GM18517 (cell line): ENCODE results near the gene CCDC188.
"Not testable (repeated sequence)": the region's sequence is repeated elsewhere in the genome, so short reads cannot be mapped to it uniquely, and the experiment has no call there.

Experiments used
- ATAC-seq: cut with Tn5 transposase; IDR thresholded peaks from one replicate; pipeline ENCODE4 v1.9.1; 2021; ENCODE audit warnings: mild to moderate bottlenecking, moderate library complexity; ENCODE audit not compliant: unreplicated experiment

Gene CCDC188

DNA sequence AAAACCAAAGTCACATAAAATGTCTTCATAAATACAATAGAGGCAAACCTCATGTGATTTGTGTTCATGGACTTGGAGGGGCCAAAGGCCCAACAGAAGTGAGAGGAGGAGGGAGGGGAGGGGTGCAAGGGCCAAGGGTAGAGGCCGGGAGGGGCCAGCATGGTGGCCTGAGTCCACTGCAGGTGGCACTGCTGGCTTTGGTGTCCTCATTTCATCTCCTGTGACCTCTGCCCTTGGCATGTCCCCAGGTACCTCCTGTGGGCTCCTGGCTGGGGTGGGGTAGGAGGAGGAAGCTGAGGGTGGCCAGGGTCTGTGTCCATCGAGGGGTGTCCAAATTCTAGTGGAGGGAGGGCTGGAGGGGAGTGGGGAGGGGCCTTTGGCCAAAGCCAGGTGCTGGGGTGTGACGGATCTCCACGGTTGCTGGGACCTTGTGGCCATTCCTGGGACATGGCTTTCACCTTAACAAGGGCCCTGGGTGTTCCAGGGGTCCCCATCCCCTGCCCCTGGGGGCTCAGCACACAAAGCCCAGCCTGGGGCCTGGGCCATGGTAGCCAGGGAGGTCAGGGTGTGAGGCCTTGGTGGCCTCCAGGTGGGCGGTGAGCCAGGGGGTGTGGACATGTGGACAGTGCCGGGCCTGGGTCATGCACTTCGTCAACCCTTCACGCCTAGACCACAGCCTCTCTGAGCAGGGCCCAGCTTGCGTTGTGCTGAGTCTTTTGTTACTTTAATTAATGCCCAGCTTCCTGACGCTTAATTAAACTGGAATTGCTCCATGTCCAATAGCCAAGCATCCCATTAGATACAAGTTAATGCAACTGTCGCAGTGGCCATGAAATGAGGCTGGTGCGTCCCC is 20.7 kb upstream of the CCDC188 start:
- ATAC-seq, result no peak

DNA sequence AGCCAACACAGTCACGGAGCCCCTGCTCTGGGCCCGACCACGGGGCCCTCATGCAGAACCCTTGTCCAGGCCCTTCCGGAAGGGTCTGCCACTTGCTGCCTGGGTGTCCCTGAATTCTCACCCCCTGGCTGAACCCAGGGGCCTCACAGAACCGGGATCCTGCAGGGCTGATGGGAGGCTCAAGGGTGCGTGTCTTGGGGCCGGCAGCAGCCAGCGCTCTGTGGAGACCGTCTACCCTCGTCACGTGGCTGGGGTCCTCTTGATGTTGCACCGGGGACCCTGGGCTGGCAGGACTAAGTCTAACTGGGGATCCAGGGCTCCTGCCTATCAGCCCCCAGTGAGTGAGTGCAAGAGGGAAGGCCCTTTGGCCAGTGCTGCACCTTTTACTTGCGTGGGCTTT is 19.3 kb upstream of the CCDC188 start:
- no peak for ATAC-seq

DNA sequence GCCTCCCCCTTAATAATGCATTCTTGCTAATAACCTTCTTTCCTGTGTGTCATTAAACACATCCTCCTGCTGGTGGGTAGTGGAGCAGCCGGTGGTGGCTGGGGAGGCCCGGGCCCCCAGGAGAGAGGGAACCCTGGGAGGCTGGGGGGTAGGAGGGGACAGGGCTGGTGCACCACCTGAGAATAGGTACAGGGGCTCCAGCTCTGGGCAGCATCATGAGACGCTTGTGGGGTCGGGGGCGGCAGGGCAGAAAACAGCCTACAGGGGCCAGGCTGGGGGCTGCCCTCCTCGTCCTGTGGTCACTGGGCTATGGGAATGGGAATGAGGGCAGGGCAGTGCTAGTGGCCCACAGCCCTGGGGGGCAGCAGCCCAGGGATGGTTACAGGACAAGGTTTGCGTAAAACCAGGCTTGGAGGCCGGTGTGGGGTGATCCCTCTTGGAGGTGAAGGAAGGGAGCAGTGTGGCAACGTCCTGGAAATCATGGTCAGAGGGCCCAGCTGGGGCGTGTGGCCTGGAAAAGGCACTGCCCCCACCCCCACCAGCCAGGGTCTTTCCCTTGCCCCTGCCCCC is 18.5 kb upstream of the CCDC188 start:
- ATAC-seq, result no peak

DNA sequence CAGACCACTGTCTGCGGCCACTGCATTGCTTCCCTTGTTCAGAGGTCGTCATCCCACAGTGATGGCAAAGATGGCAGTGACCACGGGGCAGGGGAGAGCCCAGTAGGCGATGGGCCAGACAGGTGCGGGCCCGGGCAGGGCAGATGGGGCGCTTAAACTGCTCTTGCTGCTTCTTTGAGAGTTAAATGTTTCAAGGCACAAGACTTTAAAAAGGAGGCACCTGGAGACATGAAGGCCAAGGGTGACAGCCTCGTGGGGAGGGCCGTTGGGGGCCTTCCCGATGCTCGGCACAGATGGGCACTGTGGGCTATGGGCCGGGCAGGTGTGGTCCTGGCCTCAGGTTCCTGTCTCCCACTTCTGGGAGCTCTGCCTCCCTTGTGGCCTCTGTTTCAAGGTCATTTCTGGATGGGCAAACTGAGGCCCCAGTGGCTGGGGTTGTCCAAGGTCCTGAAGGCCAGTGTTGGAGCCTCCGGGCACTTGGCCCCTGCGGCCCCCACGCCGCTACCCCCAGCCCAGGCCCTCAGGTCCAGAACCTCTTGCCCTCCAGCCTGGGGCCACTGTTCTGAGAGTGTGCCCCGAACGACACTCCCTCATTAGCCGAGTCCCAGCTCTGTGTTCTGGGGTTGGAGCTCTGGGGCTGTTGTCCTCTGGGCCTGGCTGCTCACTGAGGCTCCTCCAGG is 16.9 kb upstream of the CCDC188 start:
- no peak for ATAC-seq

DNA sequence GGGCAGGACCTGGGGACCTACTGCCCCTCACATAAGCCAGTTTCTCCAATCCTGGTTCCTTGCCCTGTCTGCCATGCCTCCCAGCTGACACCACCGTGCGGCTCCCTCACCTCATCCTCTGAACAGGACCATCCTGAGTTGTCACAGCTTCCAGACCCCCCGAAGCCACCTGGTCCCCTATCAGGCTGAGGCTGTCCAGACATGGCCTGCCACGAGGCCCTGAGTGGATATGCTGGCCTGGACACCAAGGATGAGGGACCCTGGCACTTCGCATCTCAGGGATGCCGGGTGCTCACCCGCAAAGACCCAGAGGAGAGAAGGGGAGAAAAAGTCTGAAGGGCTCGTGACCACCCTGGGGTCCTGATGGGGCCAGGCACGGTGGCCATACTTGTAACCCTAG is 15.8 kb upstream of the CCDC188 start:
- ATAC-seq, result no peak

DNA sequence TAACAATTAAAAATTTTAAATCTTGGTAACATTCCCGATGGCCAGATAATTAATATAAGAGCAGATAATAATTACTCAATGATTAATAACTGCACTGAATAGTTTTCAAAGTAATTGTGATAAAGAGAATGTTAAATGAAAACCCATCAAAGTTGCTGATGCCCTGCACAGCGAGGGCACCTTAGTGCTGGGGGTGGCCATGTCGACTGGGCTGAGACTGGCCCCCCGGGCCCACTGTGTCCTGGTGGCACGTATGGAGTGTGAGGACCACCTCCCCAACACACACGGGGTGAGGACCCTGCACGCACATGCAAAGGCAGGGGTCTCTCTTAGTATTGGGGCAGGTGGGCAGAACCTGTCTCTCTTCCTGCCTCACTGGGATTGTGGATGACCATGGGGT is 15.1 kb upstream of the CCDC188 start:
- no peak for ATAC-seq

DNA sequence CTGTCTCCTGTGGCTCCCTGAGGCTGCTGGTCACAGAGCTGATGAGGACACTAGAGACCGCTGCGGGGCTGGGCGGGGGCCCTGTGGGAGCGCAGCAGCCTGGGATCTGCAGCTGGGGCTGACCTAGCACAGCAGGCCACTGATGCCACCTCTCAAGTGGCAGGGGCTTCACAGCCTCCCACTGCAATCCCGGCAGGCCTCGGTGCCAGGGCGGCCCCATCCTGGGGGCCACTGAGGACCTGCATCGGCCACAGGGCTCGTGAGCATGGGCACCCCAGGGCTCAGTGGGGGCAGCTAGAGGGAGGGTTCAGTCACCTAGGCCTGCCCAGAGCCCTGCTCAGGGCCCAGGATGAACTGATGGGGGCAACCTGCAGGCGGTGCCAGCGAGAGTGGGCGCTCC is 14.6 kb upstream of the CCDC188 start:
- no peak for ATAC-seq

DNA sequence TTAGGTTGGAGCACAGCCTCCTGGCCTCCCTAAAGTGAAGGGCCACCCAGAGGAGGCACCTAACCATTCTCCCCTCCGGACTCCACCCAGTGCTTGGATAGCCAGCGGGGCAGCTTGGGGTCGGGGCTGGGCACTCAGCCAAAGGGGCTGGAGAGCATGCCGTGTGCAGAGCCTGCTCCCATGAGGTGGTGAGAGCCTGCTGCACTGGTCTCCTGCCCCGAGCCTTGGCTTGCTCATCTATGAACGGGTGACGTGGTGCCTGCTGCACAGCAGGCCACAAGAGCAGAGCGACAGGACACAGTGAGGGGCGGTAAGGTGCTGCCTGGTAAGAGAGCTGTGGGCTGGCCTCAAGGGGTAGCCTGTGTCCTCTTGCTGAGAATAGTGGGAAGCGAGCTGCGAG is 14.0 kb upstream of the CCDC188 start:
- ATAC-seq, result no peak

DNA sequence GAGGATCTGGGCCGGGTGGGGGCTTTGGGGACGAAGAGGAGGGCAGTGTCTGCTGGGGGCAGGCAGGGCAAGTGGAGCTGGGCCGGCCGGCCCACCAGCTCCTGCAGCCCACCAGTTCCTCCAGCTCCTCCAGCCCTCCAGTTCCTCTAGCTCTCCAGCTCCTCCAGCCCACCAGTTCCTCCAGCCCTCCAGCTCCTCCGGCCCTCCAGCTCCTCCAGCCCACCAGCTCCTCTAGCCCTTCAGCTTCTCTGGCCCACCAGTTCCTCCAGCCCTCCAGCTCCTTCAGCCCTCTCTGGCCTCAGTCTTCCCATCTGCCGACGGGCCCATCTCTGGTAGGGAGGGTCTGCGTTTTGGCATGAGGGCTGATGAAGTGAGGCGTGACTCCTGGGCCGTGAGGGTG is 9.2 kb upstream of the CCDC188 start:
- no peak for ATAC-seq

DNA sequence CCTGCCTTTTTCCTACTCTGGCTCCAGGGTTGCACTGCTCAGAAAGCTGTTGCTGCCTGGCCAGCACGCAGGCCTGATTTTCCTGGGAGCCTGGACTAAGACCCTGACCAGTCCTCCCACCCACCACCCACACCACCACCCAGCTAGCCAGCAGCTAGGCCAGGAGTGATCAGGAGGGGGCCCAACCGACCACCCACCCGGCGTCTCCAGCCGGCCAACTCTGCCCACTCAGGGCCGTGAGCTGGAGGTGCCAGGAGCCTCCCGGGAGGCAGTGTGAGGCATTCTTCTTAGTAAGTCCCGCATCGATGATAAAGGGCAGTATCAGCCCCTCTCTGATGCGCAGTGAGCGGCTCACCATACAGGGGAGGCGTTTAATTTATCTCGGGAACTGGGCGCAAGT is 8.7 kb upstream of the CCDC188 start:
- not testable (repeated sequence) for ATAC-seq

DNA sequence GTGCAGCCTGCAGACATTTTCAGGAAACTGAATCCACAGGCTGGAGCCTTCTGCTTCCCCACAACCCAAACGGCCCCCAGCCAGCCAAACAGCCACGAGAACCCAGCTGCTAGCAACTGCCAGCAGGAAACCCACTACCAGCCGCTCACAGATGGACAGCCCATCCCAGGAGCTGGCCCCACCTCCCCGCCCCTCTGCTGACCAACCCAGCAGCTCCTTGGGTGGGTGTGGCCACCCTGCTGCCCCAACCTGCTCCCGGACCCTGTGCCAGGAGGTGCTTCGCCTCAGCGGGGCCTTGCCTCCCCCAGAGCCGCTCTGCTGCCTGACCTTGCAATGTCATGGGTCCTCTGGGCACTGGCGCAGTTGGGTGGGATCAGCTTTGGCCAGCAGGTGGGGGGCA is 8.2 kb upstream of the CCDC188 start:
- no peak for ATAC-seq

DNA sequence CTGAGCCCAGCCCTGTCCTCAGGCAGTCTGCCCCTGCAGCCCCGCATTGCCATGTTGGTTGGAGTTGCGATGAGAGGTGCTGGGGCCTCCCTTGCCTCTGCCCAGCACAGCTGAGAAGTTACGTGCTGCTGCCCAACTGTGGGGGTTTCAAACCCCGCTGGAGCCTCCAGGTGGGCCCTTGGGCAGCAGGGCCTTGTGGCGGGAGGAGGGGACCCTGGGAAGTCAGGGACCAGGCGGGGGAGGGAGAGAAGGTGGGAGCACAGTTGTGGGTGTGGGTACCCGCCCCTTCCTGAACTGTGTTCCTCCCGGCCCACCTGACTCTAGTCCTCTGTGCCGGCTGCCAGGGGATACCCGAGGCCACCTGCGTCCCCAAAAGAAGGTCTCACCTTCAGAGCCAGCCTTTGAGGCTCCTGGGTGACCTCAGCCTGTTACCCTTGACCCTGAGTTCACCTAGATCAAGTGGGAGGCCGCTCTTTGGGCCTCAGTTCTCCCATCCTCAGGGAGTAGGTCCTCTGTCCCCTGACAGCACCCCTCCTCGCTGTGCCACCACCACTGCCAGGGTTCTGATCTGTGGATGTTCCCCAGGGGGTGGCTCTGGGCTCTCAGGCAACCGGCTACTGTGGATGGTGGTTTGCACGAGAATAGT is 7.7 kb upstream of the CCDC188 start:
- no peak for ATAC-seq

DNA sequence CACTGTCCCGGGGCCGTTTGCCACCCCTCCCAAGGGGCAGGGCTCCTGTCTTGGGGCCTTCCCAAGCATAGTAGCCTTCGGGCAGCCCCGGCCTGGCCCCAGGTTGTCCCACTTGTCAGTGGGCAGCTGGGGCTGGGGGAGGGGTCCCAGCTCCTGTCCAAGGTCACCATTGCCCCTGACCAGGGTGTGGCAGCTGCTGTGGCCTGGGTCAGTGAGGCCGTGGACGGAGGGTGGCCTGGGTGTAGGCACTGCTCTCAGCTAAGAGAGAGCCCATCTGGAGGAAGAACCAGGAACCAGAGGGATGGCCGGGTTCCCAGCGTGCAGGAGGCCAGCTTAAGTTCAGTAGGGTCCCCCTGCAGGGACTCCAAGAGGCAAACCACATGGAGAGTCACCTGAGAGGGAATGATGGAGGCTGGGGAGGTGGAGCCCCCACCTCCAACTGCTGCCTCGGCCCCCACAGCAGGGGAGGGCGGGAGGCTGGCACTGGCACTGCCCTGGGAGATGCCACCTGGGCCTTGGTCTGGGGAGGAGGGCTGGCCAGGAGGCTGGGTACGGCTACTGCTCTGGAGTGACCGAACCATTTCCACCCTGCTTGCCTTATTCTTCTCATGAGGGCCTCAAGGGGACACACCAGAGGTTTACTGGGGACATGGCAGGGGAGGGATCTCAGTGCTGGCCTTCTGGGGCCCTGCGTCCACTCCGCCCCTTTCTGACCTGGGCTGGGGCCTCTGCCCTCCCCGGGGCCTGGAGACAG is 6.8 kb upstream of the CCDC188 start:
- no peak for ATAC-seq

DNA sequence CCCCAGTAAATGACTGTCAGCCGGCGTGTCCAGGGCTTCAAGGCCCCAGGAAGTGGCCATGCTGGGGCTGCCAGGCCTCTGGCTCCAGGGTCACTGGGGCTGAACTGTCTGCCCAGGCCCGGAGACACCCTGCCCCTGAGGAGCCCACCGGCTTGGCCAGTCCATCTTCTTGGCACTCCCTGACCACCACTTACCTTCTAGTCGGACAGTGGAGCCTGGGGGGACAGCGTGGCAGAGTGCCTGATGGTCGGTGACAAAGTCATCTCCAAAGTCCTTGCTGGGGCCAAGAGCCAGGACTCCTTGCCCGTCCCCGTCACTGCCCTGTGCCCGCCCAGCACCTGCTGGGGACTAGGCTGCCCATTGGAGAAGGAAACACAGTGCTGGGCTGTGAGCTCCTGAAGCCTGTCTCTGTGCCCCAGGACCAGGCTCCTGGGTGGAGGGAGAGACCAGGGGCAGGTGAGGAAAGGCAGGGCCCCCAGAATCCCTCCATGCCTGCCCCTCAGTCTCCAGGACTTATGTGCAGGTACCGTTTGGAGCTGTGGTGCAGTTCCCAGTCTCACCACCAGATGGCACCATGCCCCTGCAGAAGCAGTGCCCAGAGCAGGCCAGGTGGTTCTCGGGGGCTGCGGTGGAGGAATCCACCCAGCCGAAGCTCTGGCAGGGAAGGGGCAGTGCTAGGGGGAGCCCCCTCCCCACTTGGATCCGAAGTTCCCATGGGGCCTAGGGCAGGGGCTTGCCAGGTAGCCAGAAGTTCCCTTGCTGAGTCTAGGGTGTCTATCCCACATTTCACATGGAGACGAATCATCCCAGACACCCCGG is 6.0 kb upstream of the CCDC188 start:
- ATAC-seq, result no peak

DNA sequence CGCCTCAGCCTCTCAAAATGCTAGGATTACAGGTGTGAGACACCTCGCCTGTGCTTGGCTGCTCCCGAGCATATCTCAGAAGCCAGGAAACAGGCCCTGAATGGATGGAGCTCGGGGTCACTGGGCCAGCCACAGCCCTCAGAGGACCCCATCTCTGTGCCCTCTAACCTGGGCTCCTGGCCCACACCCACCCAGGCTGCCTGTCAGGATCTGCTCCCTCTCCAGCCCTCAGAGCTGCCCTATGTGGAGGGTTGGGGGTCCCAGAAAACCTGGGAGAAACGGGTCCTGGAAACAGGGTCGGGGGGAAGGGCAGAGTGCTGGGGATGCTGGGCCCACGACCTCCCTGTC is 5.2 kb upstream of the CCDC188 start:
- no peak for ATAC-seq

DNA sequence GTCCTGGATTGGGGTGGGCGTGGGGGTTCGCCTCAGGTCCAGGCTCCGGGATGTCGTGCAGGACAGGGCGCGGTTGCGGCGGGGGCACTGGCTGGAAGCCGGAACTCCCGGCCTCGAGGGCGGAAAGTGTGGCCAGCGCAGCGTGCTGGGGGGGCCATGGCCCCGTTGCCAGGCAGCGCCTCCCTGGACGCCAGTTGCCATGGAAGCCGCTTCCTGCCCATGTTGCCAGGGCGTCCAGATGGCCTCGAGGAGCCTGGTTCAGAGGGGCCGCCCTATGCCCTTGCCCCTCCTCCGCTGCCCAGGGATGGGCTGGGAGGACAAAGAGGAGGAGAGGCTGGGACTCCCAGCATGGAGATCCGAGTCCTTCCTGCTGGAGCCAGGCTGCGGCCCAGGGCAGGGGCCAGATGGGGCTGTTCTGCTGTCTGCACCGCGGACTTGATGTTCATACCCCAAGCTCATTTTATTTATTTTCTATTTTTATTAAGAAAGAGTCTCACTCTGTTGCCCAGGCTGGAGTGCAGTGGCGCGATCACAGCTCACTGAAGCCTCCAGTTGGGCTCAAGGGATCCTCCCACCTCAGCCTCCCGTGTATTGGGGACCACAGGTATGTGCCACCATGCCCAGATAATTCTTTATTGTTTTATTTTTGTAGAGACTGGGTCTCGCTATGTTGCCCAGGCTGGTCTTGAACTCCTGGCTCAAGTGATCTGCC is 4.6 kb upstream of the CCDC188 start:
- ATAC-seq, result no peak

DNA sequence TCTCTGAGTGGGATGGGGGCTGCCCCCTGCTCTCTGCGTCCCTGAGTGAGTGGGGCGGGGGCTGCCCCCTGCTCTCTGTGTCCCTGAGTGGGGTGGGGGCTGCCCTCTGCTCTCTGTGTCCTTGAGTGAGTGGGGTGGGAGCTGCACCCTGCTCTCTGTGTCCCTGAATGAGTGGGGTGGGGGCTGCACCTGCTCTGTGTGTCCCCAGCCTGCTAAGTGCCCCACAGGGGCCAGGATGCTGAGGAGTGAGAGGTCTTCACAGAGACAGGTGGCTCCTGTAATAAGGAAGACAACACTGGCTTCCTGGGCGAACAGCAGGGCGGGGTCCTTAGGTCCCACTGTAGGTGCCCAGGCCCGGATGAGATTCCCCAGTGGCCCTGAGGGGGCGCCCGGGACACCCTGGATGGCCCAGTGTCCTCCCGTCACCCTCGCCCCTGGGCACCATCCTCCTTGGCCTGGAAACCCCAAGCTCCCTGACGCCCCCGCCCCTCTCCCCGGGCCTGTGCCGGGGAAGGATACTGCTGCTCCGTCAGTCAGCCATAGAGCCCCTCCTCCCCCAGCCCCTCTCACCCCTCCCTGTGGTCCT is 3.8 kb upstream of the CCDC188 start:
- ATAC-seq, result no peak

DNA sequence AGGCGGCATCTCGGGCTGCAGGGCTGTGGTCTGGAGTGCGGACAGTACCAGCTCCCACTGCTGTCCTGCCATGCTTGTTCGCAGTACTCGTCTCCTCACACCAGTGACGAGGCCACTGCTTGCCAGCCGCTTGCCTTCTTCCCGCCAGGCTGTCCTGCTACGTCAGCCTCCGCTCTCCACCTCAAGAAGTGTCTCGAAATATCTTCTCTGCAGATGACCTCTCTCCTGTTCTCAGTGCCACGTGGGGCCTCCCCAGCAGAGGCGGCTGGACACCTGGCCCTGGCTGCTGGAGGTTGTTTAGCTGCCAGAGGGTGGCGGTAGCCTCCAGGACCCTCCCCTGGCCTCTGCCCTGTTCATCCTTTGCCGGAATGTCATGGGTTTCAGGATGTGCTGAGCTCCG is 3.1 kb upstream of the CCDC188 start:
- ATAC-seq, result no peak

DNA sequence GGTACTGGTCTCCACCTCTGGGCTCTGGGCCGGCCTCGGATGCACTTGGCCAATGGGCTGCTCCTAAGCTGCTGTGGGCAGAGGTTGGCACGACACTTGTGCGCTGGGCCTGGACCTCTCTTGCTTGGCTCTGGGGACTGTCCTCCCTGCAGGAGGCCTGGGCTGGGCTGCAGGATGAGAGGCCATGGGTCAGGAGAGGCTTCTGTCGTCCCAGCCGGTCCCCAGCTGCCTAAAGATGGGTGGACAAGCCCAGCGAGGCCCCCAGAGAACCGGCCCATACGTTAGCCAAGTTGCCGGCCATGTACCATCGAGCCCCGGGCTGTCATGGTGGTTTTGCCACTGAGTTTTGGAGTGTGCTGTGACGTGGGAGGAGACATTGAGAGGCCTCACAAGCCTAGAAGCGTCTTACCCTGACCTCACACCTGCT is 1.6 kb upstream of the CCDC188 start:
- ATAC-seq, result no peak
